GM23248 (cell line): ENCODE results near the gene ACOX3. TPM values are rescaled to one million over a fixed set of nuclear protein-coding genes. Genes with fewer than 3 reads are reported as not detected.

Experiments
- DNase-seq: peaks from one replicate; pipeline ENCODE4 v3.0.0-alpha.2; 2015
- H2AFZ ChIP-seq: fragments of 200-600 bp; sonication (generic); 2 replicates; pipeline ENCODE4 v1.6.1; 2016; ENCODE audit warnings: antibody characterized with exemption
- H3F3A ChIP-seq: fragments of 200-600 bp; sonication (generic); 2 replicates; pipeline ENCODE4 v1.6.1; 2016; ENCODE audit warnings: mild to moderate bottlenecking, antibody characterized with exemption, mixed run types; ENCODE audit not compliant: insufficient read depth
- H3K27ac ChIP-seq: fragments of 200-600 bp; sonication (generic); 2 replicates; pipeline ENCODE4 v1.5.1; 2016; ENCODE audit warnings: mild to moderate bottlenecking
- H3K27me3 ChIP-seq: fragments of 200-600 bp; sonication (generic); replicated peaks from 2 replicates; pipeline ENCODE4 v1.6.1; 2016; ENCODE audit warnings: mild to moderate bottlenecking; ENCODE audit not compliant: insufficient read depth
- H3K36me3 ChIP-seq: fragments of 200-600 bp; sonication (generic); 2 replicates; pipeline ENCODE4 v1.6.1; 2016; ENCODE audit warnings: low read depth, mild to moderate bottlenecking
- H3K4me1 ChIP-seq: fragments of 200-600 bp; sonication (generic); 2 replicates; pipeline ENCODE4 v1.6.1; 2016; ENCODE audit warnings: mild to moderate bottlenecking; ENCODE audit not compliant: insufficient read depth
- H3K4me2 ChIP-seq: fragments of 200-600 bp; sonication (generic); one replicate; pipeline ENCODE4 v1.6.1; 2016; ENCODE audit warnings: mild to moderate bottlenecking; ENCODE audit not compliant: unreplicated experiment
- H3K4me3 ChIP-seq: fragments of 200-600 bp; sonication (generic); 2 replicates; pipeline ENCODE4 v1.5.1; 2016; ENCODE audit warnings: mild to moderate bottlenecking
- H3K79me2 ChIP-seq: fragments of 200-600 bp; sonication (generic); 2 replicates; pipeline ENCODE4 v1.6.1; 2016; ENCODE audit warnings: mild to moderate bottlenecking; ENCODE audit not compliant: insufficient read depth
- H3K9ac ChIP-seq: fragments of 200-600 bp; sonication (generic); 2 replicates; pipeline ENCODE4 v1.6.1; 2016; ENCODE audit warnings: mild to moderate bottlenecking
- H3K9me2 ChIP-seq: fragments of 200-600 bp; sonication (generic); 2 replicates; pipeline ENCODE4 v1.6.1; 2016; ENCODE audit warnings: mixed run types, mild to moderate bottlenecking, moderate library complexity; ENCODE audit not compliant: insufficient read depth
- H3K9me3 ChIP-seq: fragments of 200-600 bp; sonication (generic); one replicate; pipeline ENCODE4 v1.6.1; 2017; ENCODE audit warnings: low read depth
- H4K20me1 ChIP-seq: fragments of 200-600 bp; sonication (generic); 2 replicates; pipeline ENCODE4 v1.6.0; 2016; ENCODE audit not compliant: insufficient read depth
- EZH2 ChIP-seq: fragments of 200-600 bp; sonication (generic); IDR thresholded peaks from 2 replicates; pipeline ENCODE4 v1.6.1; 2018; ENCODE audit warnings: antibody characterized with exemption, mild to moderate bottlenecking; ENCODE audit not compliant: insufficient read depth, poor library complexity, severe bottlenecking
- EZH2phosphoT487 ChIP-seq: fragments of 200-600 bp; sonication (generic); IDR thresholded peaks from 2 replicates; pipeline ENCODE4 v1.6.1; 2018; ENCODE audit warnings: antibody characterized with exemption, moderate library complexity, mild to moderate bottlenecking, low read depth; ENCODE audit not compliant: insufficient read depth
- WGBS, 2 experiments: methylation state at CpG; one replicate each; pipeline ENCODE4 v1.1.6; 2015 to 2017; ENCODE audit warnings: low lambda C conversion rate in 2 of 2, low coverage in 1 of 2; ENCODE audit errors: missing lambda C conversion rate in 2 of 2; 5-methylcytosine and 5-hydroxymethylcytosine counted together
- in situ Hi-C: fragments of 300-500 bp; cut with MboI; formaldehyde crosslinking; loops from 2 replicates; pipeline ENCODE4 v1.15.0; 2020
- polyA plus RNA-seq: library from polyadenylated mRNA; unstranded; fragments of >200 nt; fragmentation: Nextera tagmentation; extraction: Ambion mirVana; gene quantifications from 2 replicates; pipeline ENCODE4 v1.2.1, GENCODE V29; 2016
- total RNA-seq: library from RNA; depleted of rRNA; stranded (reverse); fragments of >200 nt; shearing (Covaris generic); gene quantifications from 2 replicates; pipeline ENCODE4 v1.2.3, GENCODE V29; 2014

ACOX3 gene
- total and polyA plus RNA-seq, 2 experiments from 2014 or later, result 24.7 to 33.8 TPM

GRCh38 chr4:8414377-8414776, 26.1 kb downstream of the ACOX3 start:
- H3K36me3 ChIP-seq, result 0 out of 2 replicates have a peak, but pooled peaks cover 4% of the 10 kb centered on the region
- H3K9ac ChIP-seq, result no peak overlapping the region
- H2AFZ ChIP-seq, result no peak overlapping the region
- H3K79me2 ChIP-seq, result peaks cover 32% of the 10 kb centered on the region
- H3K4me2 ChIP-seq, result no peak overlapping the region
- H3K4me1 ChIP-seq, result peaks cover 7% of the 10 kb centered on the region; the same call in 1 of the 2 replicates
- no peaks in the 10 kb centered on the region for H3K27me3 ChIP-seq
- H4K20me1 ChIP-seq, result peaks cover 6% of the 10 kb centered on the region; the same call in 1 of the 2 replicates
- WGBS, 2 experiments, result 97 to 100% methylated on average over 2 of the region's 2 CpGs
- no peak overlapping the region for H3K27ac ChIP-seq
- H3F3A ChIP-seq, result peaks cover 8% of the 10 kb centered on the region; the same call in 1 of the 2 replicates
- no peaks in the 10 kb centered on the region for H3K9me3 ChIP-seq
- no peak for TF ChIP-seq EZH2phosphoT487
- no peak for TF ChIP-seq EZH2
- DNase-seq, result no peak
- no peaks in the 10 kb centered on the region for H3K9me2 ChIP-seq
- in situ Hi-C loops, result no loop called here
- H3K4me3 ChIP-seq, result no peak overlapping the region

- in situ Hi-C loops, result no loop called here
- no peak for TF ChIP-seq EZH2phosphoT487
- TF ChIP-seq EZH2, result no peak
- H3K36me3 ChIP-seq, result 0 out of 2 replicates have a peak, but pooled peaks cover 4% of the 10 kb centered on the region
- no peak overlapping the region for H3K9ac ChIP-seq
- H3K79me2 ChIP-seq, result peaks cover 15% of the 10 kb centered on the region
- no peak overlapping the region for H3K27ac ChIP-seq
- no peaks in the 10 kb centered on the region for H3K27me3 ChIP-seq
- DNase-seq, result no peak
- H3K9me3 ChIP-seq, result no peaks in the 10 kb centered on the region
- no peak overlapping the region for H3K4me3 ChIP-seq
- H3K4me1 ChIP-seq, result peaks cover 6% of the 10 kb centered on the region; the same call in 1 of the 2 replicates
- WGBS, 2 experiments, result 97% methylated on average over 5 of the region's 5 CpGs
- peaks cover 8% of the 10 kb centered on the region; the same call in 1 of the 2 replicates for H3F3A ChIP-seq
- H3K4me2 ChIP-seq, result no peak overlapping the region
- H2AFZ ChIP-seq, result no peak overlapping the region
- peaks cover under 1% of the 10 kb centered on the region; the same call in 1 of the 2 replicates for H4K20me1 ChIP-seq
- H3K9me2 ChIP-seq, result no peaks in the 10 kb centered on the region
These were observed 28.2 kb downstream of the ACOX3 start for GRCh38 chr4:8412288-8412687.

- Histone ChIP-seq H4K20me1 (no peaks in the 10 kb centered on the region), H3K4me1 (peaks cover 6% of the 10 kb centered on the region; the same call in 1 of the 2 replicates), H3K27ac (no peak overlapping the region), H2AFZ (no peak overlapping the region), H3K36me3 (0 out of 2 replicates have a peak, but pooled peaks cover 4% of the 10 kb centered on the region), H3K9me2 (no peaks in the 10 kb centered on the region), H3K9me3 (no peaks in the 10 kb centered on the region), H3K9ac (no peak overlapping the region), H3K4me3 (no peak overlapping the region), H3K79me2 (peaks cover 8% of the 10 kb centered on the region; the same call in 1 of the 2 replicates), H3F3A (peaks cover 8% of the 10 kb centered on the region; the same call in 1 of the 2 replicates), H3K4me2 (no peak overlapping the region), H3K27me3 (no peaks in the 10 kb centered on the region)
- 87 to 92% methylated on average over 13 of the region's 13 CpGs for WGBS, 2 experiments
- in situ Hi-C loops, result no loop called here
- TF ChIP-seq EZH2 (no peak), EZH2phosphoT487 (no peak)
- DNase-seq, result no peak
These were observed 29.0 kb downstream of the ACOX3 start for GRCh38 chr4:8411351-8412180.

- no peak for TF ChIP-seq EZH2
- TF ChIP-seq EZH2phosphoT487, result no peak
- H3K36me3 ChIP-seq, result 0 out of 2 replicates have a peak, but pooled peaks cover 8% of the 10 kb centered on the region
- peaks cover 6% of the 10 kb centered on the region; the same call in 1 of the 2 replicates for H3K4me1 ChIP-seq
- no peaks in the 10 kb centered on the region for H3K9me3 ChIP-seq
- no peaks in the 10 kb centered on the region for H3K27me3 ChIP-seq
- H3K9ac ChIP-seq, result no peak overlapping the region
- H3K27ac ChIP-seq, result no peak overlapping the region
- no peak overlapping the region for H3K4me2 ChIP-seq
- 62 to 71% methylated on average over 24 to 26 of the region's 26 CpGs for WGBS, 2 experiments
- H3K79me2 ChIP-seq, result 0 out of 2 replicates have a peak, but pooled peaks cover under 1% of the 10 kb centered on the region
- H3K4me3 ChIP-seq, result no peak overlapping the region
- no peaks in the 10 kb centered on the region for H4K20me1 ChIP-seq
- H3F3A ChIP-seq, result peaks cover 8% of the 10 kb centered on the region; the same call in 1 of the 2 replicates
- peak; percentile 66 for DNase-seq
- H2AFZ ChIP-seq, result no peak overlapping the region
- in situ Hi-C loops, result no loop called here
- no peaks in the 10 kb centered on the region for H3K9me2 ChIP-seq
These were observed 29.8 kb downstream of the ACOX3 start for GRCh38 chr4:8410641-8411271.
